ENCODE data around the gene GRK5. TPM values are rescaled to one million over a fixed set of nuclear protein-coding genes. Genes with fewer than 3 reads are reported as not detected.

The GRK5 gene
- total RNA-seq, 2 experiments from 2014 or later, result 23.2 to 29.5 TPM

DNA sequence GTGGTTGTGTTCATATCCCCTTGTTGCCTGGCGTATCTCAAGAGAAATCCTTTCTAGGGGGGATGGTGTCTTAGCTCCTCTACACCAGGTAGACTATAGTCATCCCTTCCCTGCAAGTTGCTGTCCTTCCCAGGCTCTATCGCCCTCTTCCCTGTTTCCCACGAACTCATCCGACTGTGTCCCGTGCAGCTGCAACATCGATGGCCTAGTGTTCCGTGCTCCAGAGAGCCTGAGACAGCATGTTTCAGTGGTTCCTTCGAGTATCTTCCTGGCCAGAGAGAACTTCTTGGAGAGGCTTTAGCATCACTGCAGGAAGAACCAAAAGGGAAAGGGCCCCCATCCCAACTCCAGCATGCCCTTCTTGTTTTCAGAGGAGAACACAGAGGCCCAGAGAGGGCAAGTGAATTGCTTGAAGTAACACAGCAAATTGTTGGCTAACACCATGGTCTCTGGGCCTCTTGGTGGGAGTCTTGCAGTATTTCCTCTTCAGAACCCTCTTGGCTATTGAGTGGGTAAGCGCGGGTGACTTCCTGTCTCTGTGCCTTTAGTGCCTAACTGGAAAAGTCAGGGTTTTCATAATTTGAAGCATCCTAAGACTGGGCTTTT lies 172.2 kb downstream of the GRK5 start:
- H3K9me3 Mint-ChIP-seq (ENCODE audit: low read depth), result no peaks in the 10 kb centered on the region
- no peak for ATAC-seq
- no peak overlapping the region for H3K27ac Mint-ChIP-seq
- CTCF ChIA-PET, result interaction anchor here (1.3 kb wide), 1 partner anchor 173 kb away, joined by 3 read pairs; the partner anchor contains the start of gene GRK5
- no peak overlapping the region for H3K4me3 Mint-ChIP-seq
- peaks cover 25% of the 10 kb centered on the region for H3K36me3 Mint-ChIP-seq
- no peak for DNase-seq
- H3K4me1 Mint-ChIP-seq, result peaks cover 20% of the 10 kb centered on the region
- no peaks in the 10 kb centered on the region for H3K27me3 Mint-ChIP-seq

GRCh38 chr10:119383174-119383856 lies 175.9 kb downstream of the GRK5 start:
- H3K36me3 Mint-ChIP-seq, result peaks cover 35% of the 10 kb centered on the region
- DNase-seq (no peak), ATAC-seq (peak; percentile 42)
- H3K9me3 Mint-ChIP-seq (ENCODE audit: low read depth), result no peaks in the 10 kb centered on the region
- no peak overlapping the region for H3K4me3 Mint-ChIP-seq
- H3K4me1 Mint-ChIP-seq, result peaks cover 19% of the 10 kb centered on the region
- no peaks in the 10 kb centered on the region for H3K27me3 Mint-ChIP-seq
- CTCF ChIA-PET, result interaction anchor here (1.1 to 2.4 kb wide), 2 partner anchors 177 to 185 kb away, joined by 3 to 6 read pairs; partner anchors contain the start of gene GRK5
- peak overlapping the region; percentile 66 for H3K27ac Mint-ChIP-seq

- Mint-ChIP-seq H3K4me1 (peaks cover 19% of the 10 kb centered on the region), H3K4me3 (no peak overlapping the region), H3K27me3 (no peaks in the 10 kb centered on the region), H3K36me3 (peaks cover 35% of the 10 kb centered on the region), H3K27ac (peak overlapping the region; percentile 10), H3K9me3 (ENCODE audit: low read depth) (no peaks in the 10 kb centered on the region)
- CTCF ChIA-PET, result interaction anchor here (1.1 to 2.4 kb wide), 2 partner anchors 177 to 186 kb away, joined by 3 to 6 read pairs; partner anchors contain the start of gene GRK5
- ATAC-seq, result no peak
- no peak for DNase-seq
These were observed 176.8 kb downstream of the GRK5 start for GRCh38 chr10:119384127-119384526.

DNA sequence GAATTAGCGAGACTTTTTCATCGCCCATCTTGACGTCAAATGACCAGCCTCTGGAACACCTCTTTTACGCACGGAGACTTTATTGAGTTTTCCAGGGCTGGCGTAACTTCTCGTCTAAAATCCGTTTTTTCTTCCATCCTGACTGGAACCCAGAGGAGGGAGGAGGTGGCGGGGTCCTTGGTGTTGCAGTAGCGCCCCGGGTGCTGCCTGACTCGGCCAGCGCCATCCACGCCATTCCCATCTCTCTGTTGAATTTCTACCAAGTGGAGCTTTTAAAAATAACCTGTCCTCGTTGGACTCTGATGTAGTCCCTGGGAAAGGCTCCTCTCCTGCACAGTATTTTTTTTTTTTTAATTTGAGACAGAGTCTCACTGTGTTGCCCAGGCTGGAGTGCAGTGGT lies 179.3 kb downstream of the GRK5 start:
- Mint-ChIP-seq H3K36me3 (peaks cover 28% of the 10 kb centered on the region), H3K4me3 (no peak overlapping the region)
- CTCF ChIA-PET, result interaction anchor here (1.0 kb wide), 1 partner anchor 10 kb away, joined by 3 read pairs; no protein-coding TSS in a partner anchor

DNA sequence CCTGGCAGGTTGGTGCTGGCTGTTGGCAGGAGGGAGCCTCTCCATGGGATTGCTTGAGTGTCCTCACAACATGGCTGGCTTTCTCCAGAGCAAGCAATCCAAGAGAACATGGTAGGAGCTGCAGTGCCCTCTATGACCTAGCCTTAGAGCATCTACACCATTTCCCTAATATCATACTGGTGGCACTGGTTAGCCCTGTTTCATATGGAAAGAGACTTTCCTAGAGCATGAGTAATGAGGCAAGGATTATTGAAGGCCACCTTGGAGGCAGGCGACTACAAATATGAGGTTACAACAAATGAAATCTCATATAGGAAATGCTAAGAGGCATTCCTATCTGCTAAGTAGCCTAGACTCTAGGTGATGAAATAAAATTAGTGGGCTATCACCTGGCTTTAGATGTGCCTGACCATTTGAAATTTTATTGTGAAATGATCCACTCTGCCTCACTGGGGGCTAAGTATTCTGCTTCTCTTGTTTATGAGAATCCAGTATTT lies 181.5 kb downstream of the GRK5 start:
- CTCF ChIA-PET, result interaction anchor here (0.6 to 1.4 kb wide), 2 partner anchors 12 to 111 kb away, joined by 3 read pairs; no protein-coding TSS in a partner anchor
- no peak for ATAC-seq
- no peak overlapping the region for H3K4me3 Mint-ChIP-seq

More for the DNA sequence above, 179.3 kb downstream of the GRK5 start:
- Mint-ChIP-seq H3K4me1 (peaks cover 19% of the 10 kb centered on the region), H3K27ac (no peak overlapping the region), H3K27me3 (no peaks in the 10 kb centered on the region), H3K9me3 (ENCODE audit: low read depth) (no peaks in the 10 kb centered on the region)
- ATAC-seq, result no peak
- DNase-seq, result no peak

DNA sequence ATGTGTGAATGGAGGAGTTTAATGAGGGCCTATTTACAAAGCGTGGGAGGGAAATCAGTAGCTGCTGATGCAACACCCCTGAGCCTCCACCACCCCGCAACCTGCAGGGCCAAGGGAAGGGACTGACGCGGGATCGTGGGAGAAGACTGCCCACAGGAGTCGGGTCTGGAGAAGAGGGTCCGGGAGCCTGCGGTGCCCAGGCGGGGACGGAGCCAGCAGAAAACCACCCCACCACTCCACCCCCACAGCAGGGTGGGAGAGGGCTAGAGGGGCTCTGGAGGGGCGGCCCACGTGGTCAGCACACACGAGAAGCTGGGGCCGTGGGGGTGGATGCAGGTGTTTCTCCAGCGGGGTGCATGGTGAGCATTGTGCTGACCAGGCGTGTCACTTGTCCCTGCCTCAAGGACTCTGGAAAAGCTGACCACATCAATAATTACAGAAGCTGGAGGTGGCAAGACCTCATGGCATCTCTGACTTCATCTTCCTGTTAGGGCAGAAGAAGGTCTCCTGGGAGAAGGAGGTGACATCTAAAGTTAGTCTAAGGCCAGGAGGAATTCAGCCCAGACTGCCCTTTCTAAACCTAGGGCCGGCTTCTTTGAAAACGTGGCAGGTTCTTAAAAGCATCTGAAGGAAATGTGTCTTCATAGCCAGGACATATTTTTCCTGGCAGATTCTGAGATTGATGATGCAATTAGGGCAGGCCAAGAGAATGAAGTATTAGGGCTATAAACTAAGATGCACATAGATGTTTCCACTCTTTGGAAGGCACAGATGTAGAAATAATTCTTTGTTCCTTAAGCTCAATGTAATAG lies 184.3 kb downstream of the GRK5 start:
- H3K36me3 Mint-ChIP-seq, result peaks cover 4% of the 10 kb centered on the region
- H3K4me3 Mint-ChIP-seq, result no peak overlapping the region
- peaks cover 6% of the 10 kb centered on the region for H3K4me1 Mint-ChIP-seq
- ATAC-seq, result no peak
- no peak overlapping the region for H3K27ac Mint-ChIP-seq
- DNase-seq, result no peak
- no peaks in the 10 kb centered on the region for H3K9me3 Mint-ChIP-seq (ENCODE audit: low read depth)
- CTCF ChIA-PET, result interaction anchor here (1.0 kb wide), 2 partner anchors 11 to 23 kb away, joined by 3 read pairs; no protein-coding TSS in a partner anchor
- no peaks in the 10 kb centered on the region for H3K27me3 Mint-ChIP-seq

More for the DNA sequence above, 181.5 kb downstream of the GRK5 start:
- Mint-ChIP-seq H3K27me3 (no peaks in the 10 kb centered on the region), H3K36me3 (peaks cover 16% of the 10 kb centered on the region), H3K4me1 (peaks cover 5% of the 10 kb centered on the region), H3K9me3 (ENCODE audit: low read depth) (no peaks in the 10 kb centered on the region), H3K27ac (no peak overlapping the region)
- DNase-seq, result no peak

- Mint-ChIP-seq H3K4me3 (no peak overlapping the region), H3K27me3 (no peaks in the 10 kb centered on the region), H3K27ac (no peak overlapping the region), H3K4me1 (peaks cover 6% of the 10 kb centered on the region), H3K9me3 (ENCODE audit: low read depth) (no peaks in the 10 kb centered on the region), H3K36me3 (peaks cover 3% of the 10 kb centered on the region)
- ATAC-seq, result no peak
- CTCF ChIA-PET, result interaction anchor here (1.0 to 1.1 kb wide), 2 partner anchors 9 to 22 kb away, joined by 3 read pairs; no protein-coding TSS in a partner anchor
- DNase-seq, result no peak
These were observed 185.6 kb downstream of the GRK5 start for GRCh38 chr10:119393019-119393418.

DNA sequence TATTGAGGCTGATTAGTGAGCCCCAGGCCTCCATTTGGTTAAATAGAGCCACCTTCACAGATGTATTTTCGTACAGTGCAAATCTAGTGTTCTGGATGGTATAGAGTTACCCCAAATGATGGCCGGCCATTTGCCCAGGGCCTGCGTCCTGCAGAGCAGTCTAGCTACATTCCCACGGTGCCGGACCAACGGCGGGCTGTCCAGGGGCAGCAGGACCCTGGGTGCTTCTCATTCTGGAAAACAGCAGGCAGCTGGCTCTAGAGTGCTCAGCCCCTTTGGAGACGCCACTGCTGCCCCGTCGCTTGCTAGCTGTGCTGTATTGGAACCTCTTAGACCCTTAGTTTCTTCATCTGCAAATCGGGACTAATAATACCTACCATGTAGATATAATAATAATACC lies 186.1 kb downstream of the GRK5 start:
- H3K4me1 Mint-ChIP-seq, result peaks cover 6% of the 10 kb centered on the region
- no peaks in the 10 kb centered on the region for H3K27me3 Mint-ChIP-seq
- DNase-seq (no peak), ATAC-seq (no peak)
- no peak overlapping the region for H3K27ac Mint-ChIP-seq
- CTCF ChIA-PET, result interaction anchor here (1.1 kb wide), 1 partner anchor 8 kb away, joined by 3 read pairs; no protein-coding TSS in a partner anchor
- no peaks in the 10 kb centered on the region for H3K9me3 Mint-ChIP-seq (ENCODE audit: low read depth)
- H3K36me3 Mint-ChIP-seq, result peaks cover 3% of the 10 kb centered on the region
- H3K4me3 Mint-ChIP-seq, result no peak overlapping the region

GRCh38 chr10:119393845-119394244 lies 186.5 kb downstream of the GRK5 start:
- H3K27me3 Mint-ChIP-seq, result no peaks in the 10 kb centered on the region
- no peak overlapping the region for H3K4me3 Mint-ChIP-seq
- CTCF ChIA-PET, result no interaction called here
- DNase-seq, result no peak
- H3K36me3 Mint-ChIP-seq, result peaks cover 3% of the 10 kb centered on the region
- no peaks in the 10 kb centered on the region for H3K9me3 Mint-ChIP-seq (ENCODE audit: low read depth)
- H3K4me1 Mint-ChIP-seq, result peaks cover 6% of the 10 kb centered on the region
- H3K27ac Mint-ChIP-seq, result no peak overlapping the region
- ATAC-seq, result no peak

DNA sequence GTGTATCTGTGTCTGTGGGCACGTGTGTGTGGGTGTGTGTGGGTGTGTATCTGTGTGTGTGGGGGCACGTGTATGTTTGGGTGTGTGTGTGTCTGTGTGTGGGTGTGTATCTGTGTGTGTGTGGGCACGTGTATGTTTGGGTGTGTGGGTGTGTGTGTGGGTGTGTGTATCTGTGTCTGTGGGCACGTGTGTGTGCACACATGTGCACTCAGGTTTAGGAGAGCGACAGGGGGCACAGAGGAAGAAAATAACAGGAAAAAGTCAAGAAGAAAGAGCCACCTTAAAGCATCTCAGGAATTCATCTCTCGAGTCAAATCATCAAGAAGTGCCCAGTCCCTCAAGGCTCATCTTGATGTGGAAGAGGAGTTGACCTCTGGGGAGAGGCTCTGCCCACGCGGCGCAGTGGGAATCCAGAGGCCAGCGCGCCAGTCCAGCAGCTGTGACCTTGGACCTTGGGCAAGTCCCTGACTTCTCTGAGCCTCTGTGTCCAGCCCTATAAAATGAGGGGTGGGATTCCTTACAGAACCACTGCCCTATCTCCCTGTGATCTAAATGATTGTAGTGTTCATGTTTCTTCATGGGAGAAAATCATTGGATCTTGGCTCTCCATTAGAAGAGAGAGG lies 187.4 kb downstream of the GRK5 start:
- Mint-ChIP-seq H3K27me3 (no peaks in the 10 kb centered on the region), H3K36me3 (peaks cover 2% of the 10 kb centered on the region), H3K27ac (no peak overlapping the region), H3K9me3 (ENCODE audit: low read depth) (no peaks in the 10 kb centered on the region), H3K4me1 (peaks cover 6% of the 10 kb centered on the region), H3K4me3 (no peak overlapping the region)
- CTCF ChIA-PET, result no interaction called here
- no peak for DNase-seq
- ATAC-seq, result no peak

DNA sequence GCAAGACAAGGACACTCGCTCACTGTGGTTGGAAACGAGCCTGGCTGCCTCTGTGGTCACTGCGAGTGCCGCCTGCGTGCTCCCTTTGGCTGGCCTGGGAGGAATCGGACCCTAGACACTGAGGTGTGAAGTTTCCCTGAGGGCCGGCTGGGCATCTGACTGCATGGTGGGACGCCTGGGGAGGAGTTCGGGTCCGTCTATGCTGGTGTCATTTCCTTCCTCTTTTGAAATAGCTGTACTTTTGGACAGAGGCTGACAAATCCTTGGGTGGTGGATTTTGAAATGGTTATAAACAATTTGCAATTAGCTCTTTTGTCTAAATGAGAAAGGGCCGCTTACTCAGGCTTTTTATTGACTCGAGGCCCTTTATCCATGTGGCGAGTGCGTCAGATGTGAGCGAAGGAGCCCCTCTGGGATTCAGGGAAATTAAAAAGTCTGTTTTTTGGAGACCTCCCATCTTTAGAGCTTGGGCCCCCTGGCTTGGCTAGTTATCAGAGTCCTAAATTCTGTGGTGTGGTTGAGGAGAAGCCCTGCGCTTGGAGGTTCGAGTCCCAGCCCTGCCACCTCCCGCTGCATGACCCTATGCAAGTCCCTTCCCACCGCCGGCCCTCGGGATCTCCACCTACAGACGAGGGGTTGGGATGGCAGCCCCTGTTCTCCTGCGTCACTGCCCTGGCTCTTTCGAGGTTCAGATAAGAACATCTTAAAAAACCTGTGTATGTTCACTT lies 188.1 kb downstream of the GRK5 start:
- Mint-ChIP-seq H3K4me1 (peaks cover 6% of the 10 kb centered on the region), H3K36me3 (no peaks in the 10 kb centered on the region), H3K27me3 (no peaks in the 10 kb centered on the region), H3K4me3 (no peak overlapping the region), H3K27ac (no peak overlapping the region), H3K9me3 (ENCODE audit: low read depth) (no peaks in the 10 kb centered on the region)
- DNase-seq (no peak), ATAC-seq (peak; percentile 6)
- CTCF ChIA-PET, result no interaction called here

GRCh38 chr10:119396008-119396708 lies 188.8 kb downstream of the GRK5 start:
- Mint-ChIP-seq H3K27ac (no peak overlapping the region), H3K4me3 (no peak overlapping the region), H3K9me3 (ENCODE audit: low read depth) (no peaks in the 10 kb centered on the region), H3K4me1 (peaks cover 6% of the 10 kb centered on the region), H3K36me3 (no peaks in the 10 kb centered on the region), H3K27me3 (no peaks in the 10 kb centered on the region)
- CTCF ChIA-PET, result no interaction called here
- DNase-seq, result no peak
- no peak for ATAC-seq

All from activated CD8-positive, alpha-beta memory T cell treated with anti-CD3 and anti-CD28 coated beads, Interleukin-2, amount 10 ng/mL, durations not matched to agents 7 days and 5 days (primary cell).